Prostate gland (tissue), 2 donors: ENCODE results near the gene STK16.

Experiments
- POLR2AphosphoS5 ChIP-seq: sonication (generic); formaldehyde crosslinking; IDR thresholded peaks from one replicate; pipeline ENCODE4 v1.6.1; 2017; ENCODE audit warnings: antibody characterized with exemption
- TF ChIP-seq, protein P1 (sequence below), 4 experiments: fragments of 200-600 bp in 2 of 4; fragments of 450-650 bp in 2 of 4; sonication (generic) in 2 of 4; IDR thresholded peaks; 1 replicate in 3 of 4; 2 replicates in 1 of 4; pipeline ENCODE4 v1.5.1; 2016 to 2019; ENCODE audit warnings: antibody characterized with exemption in 4 of 4, mild to moderate bottlenecking in 2 of 4, moderate library complexity in 2 of 4

DNA sequence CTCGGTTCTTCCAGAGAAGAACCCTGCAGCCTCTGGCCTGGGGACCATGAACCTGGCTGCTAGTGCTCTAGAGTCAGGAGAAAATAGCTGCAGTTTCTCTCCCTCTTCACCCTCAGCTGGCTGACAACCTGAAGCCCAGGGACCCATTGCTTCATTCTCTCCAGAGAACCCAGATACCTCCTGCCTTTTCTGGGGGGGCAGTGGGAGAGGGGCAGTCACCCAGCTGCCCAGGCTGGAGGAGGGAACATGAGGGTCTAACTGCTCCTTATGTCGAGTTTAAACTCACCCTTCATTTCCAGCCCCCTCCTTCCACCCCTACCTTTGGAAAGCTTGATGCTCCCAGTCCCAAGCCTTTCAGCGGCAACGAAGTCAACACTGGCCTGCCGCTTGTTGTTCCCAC lies 46.3 kb upstream of the STK16 start:
- TF ChIP-seq POLR2AphosphoS5, result no peak
- TF ChIP-seq, protein P1, sequence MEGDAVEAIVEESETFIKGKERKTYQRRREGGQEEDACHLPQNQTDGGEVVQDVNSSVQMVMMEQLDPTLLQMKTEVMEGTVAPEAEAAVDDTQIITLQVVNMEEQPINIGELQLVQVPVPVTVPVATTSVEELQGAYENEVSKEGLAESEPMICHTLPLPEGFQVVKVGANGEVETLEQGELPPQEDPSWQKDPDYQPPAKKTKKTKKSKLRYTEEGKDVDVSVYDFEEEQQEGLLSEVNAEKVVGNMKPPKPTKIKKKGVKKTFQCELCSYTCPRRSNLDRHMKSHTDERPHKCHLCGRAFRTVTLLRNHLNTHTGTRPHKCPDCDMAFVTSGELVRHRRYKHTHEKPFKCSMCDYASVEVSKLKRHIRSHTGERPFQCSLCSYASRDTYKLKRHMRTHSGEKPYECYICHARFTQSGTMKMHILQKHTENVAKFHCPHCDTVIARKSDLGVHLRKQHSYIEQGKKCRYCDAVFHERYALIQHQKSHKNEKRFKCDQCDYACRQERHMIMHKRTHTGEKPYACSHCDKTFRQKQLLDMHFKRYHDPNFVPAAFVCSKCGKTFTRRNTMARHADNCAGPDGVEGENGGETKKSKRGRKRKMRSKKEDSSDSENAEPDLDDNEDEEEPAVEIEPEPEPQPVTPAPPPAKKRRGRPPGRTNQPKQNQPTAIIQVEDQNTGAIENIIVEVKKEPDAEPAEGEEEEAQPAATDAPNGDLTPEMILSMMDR (IDR thresholded peaks at IDR 0.05), result no peak
